ENCODE measurements around the gene CLDN24.

DNA sequence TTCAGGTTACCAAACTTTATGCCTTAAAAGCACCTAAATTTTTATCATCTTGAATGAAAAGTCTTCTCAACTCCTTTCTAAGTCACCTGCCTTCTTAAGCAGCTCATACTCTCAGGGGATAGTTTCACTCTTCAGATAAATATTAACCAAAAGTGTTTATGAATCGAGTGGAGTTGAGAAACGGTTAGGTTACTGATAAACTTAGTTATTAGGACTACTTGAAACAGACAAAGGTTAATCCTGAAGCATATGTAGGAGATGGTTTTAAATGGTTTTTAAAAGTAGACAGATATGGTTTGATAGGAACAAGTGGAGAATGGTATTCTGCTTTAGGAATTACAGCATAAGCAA is 34.9 kb downstream of the CLDN24 start:
- TF ChIP-seq CTCF (IDR thresholded peaks at IDR 0.05; ENCODE audit: extremely low read depth in 1 of 2, insufficient read depth in 1 of 2, low read depth in 1 of 2, low read length in 2 of 2) (no peak), MYC (IDR thresholded peaks at IDR 0.05; ENCODE audit: low read depth, low read length) (no peak)
